Fibroblast of upper back skin (primary cell): Measurements from ENCODE around the gene GUCA2B.

Source experiments
- DNase-seq: peaks from one replicate; pipeline ENCODE4 v3.0.0-alpha.2; 2013

The GUCA2B gene

GRCh38 chr1:42192106-42192505, 38.9 kb downstream of the GUCA2B start:
- no peak for DNase-seq

- DNase-seq: no peak
Observed at GRCh38 chr1:42195841-42196240, 42.6 kb downstream of the GUCA2B start.

GRCh38 chr1:42198251-42198650, 45.0 kb downstream of the GUCA2B start:
- DNase-seq: no peak

GRCh38 chr1:42201986-42202385, 48.8 kb downstream of the GUCA2B start:
- DNase-seq: no peak
